Fibroblast of lung (primary cell): ENCODE data around the gene USP17L17.
"Not testable (repeated sequence)": the region's sequence is repeated elsewhere in the genome, so short reads cannot be mapped to it uniquely, and the experiment has no call there.

Experiments used
- CTCF ChIP-seq, 2 donors: IDR thresholded peaks in 1 of 2; conservative IDR thresholded peaks in 1 of 2; 1 replicate in 1 of 2; 2 replicates in 1 of 2; pipeline ENCODE4 v1.5.1; 2011 to 2012; ENCODE audit warnings: low read length in 2 of 2, control low read depth in 1 of 2, inconsistent platforms in 1 of 2, low read depth in 1 of 2, mild to moderate bottlenecking in 1 of 2
- EZH2 ChIP-seq: IDR thresholded peaks from 2 replicates; pipeline ENCODE4 v1.5.1; 2012; ENCODE audit warnings: low read length, control low read depth, mild to moderate bottlenecking; ENCODE audit errors: missing control alignments

DNA sequence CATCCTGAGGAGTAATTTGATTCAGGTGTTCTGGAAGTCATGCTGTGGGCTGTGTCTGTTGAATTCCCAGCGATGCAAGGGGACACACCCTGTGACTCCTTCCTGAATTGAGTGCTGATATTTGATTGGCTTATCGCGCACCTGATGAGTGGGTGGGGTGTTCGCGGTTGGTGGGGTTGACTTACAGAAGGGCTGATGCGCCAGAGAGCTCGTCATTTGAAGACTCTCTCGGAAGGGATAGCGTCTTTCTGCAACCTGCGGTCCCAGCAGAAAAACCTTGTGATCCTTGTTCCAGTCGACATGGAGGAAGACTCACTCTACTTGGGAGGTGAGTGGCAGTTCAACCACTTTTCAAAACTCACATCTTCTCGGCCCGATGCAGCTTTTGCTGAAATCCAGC, 23.8 kb upstream of the USP17L17 start, which contains the start of gene USP17L12:
- TF ChIP-seq CTCF (conservative IDR thresholded peaks at IDR 0.05 in 1 of 2, IDR thresholded peaks at IDR 0.05 in 1 of 2; ENCODE audit: low read depth in 1 of 2, low read length in 2 of 2); EZH2: not testable (repeated sequence)
